Skeletal muscle tissue (tissue), 4 donors: ENCODE measurements around the gene ACE. TPM values are rescaled to one million over a fixed set of nuclear protein-coding genes. Genes with fewer than 3 reads are reported as not detected.

Experiments used
- H3K27ac ChIP-seq: one replicate; pipeline ENCODE4 v1.7.0; 2013; ENCODE audit warnings: mild to moderate bottlenecking, low read depth, low read length, inconsistent platforms
- H3K27me3 ChIP-seq, 3 donors: one replicate each; pipeline ENCODE4 v1.7.0; 2013; ENCODE audit warnings: low read length in 3 of 3; ENCODE audit not compliant: control insufficient read depth in 3 of 3, insufficient read depth in 3 of 3
- H3K36me3 ChIP-seq, 3 donors: one replicate each; pipeline ENCODE4 v1.7.0; 2013; ENCODE audit warnings: low read length in 3 of 3; ENCODE audit not compliant: control insufficient read depth in 3 of 3, insufficient read depth in 3 of 3
- H3K4me1 ChIP-seq, 3 donors: one replicate each; pipeline ENCODE4 v1.7.0; 2013; ENCODE audit warnings: low read length in 3 of 3, mild to moderate bottlenecking in 3 of 3; ENCODE audit not compliant: control insufficient read depth in 3 of 3, insufficient read depth in 3 of 3
- H3K4me3 ChIP-seq, 3 donors: one replicate each; pipeline ENCODE4 v1.7.0; 2013; ENCODE audit warnings: low read length in 3 of 3
- H3K9ac ChIP-seq, 3 donors: one replicate each; pipeline ENCODE4 v1.7.0; 2013; ENCODE audit warnings: low read length in 3 of 3, mild to moderate bottlenecking in 3 of 3, moderate library complexity in 2 of 3, low read depth in 1 of 3
- H3K9me3 ChIP-seq, 3 donors: one replicate each; pipeline ENCODE4 v1.7.0; 2013; ENCODE audit warnings: low read length in 3 of 3; ENCODE audit not compliant: control insufficient read depth in 3 of 3
- total RNA-seq: library from RNA; depleted of rRNA; stranded (reverse); fragments of >200 nt; gene quantifications from one replicate; pipeline ENCODE4 v1.2.3, GENCODE V29; 2014
- donor health status: Osteomylitis.

The ACE gene
- total RNA-seq, 1 donor from 2014 or later: 7.8 TPM

- peaks cover 0 to 12% (median 5%) of the 10 kb centered on the region in 3 donors for H3K27me3 ChIP-seq
- H3K36me3 ChIP-seq: no peaks in the 10 kb centered on the region
- no peaks in the 10 kb centered on the region for H3K9me3 ChIP-seq
- no peaks in the 10 kb centered on the region for H3K4me1 ChIP-seq
- no peak overlapping the region for H3K9ac ChIP-seq
- no peak overlapping the region for H3K27ac ChIP-seq
- H3K4me3 ChIP-seq: no peak overlapping the region
Observed at GRCh38 chr17:63531022-63531965, 54.4 kb downstream of the ACE start.

DNA sequence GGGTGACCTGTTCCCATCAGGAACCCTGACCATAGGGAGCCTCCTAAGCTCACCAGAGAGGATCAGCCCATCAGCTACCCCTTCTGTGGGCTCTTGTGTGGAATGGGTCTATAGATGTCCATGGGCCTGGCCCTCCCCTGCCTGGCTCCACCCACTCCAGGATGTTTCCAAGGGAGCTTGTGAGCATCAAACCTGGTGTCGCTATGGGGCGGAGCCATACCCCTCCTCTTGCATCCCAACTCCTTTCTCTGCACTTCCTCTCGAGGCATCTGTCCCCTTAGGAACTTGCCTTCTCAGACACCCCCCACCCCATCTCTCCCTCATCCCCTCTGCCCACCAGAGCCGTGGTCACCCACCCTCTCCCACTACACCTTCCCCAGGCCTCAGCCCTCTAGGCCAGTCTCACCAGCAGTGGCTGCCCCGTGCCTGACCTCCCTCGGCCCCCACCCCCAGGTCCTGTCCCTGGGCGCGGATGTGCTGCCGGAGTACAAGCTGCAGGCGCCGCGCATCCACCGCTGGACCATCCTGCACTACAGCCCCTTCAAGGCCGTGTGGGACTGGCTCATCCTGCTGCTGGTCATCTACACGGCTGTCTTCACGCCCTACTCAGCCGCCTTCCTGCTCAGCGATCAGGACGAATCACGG lies 56.7 kb downstream of the ACE start:
- Histone ChIP-seq H3K4me1 (peaks cover 3 to 8% (median 6%) of the 10 kb centered on the region in 3 donors), H3K27ac (no peak overlapping the region), H3K9ac (no peak overlapping the region), H3K27me3 (peaks cover 9 to 19% (median 13%) of the 10 kb centered on the region in 3 donors), H3K9me3 (no peaks in the 10 kb centered on the region), H3K36me3 (no peaks in the 10 kb centered on the region), H3K4me3 (no peak overlapping the region)

GRCh38 chr17:63534078-63534570 lies 57.3 kb downstream of the ACE start:
- Histone ChIP-seq H3K27ac (no peak overlapping the region), H3K4me1 (peaks cover 3 to 8% (median 6%) of the 10 kb centered on the region in 3 donors), H3K36me3 (no peaks in the 10 kb centered on the region), H3K9ac (no peak overlapping the region), H3K9me3 (no peaks in the 10 kb centered on the region), H3K27me3 (peaks cover 14 to 24% (median 19%) of the 10 kb centered on the region in 3 donors), H3K4me3 (no peak overlapping the region)

GRCh38 chr17:63534816-63535455 lies 58.1 kb downstream of the ACE start:
- peaks cover 22 to 31% (median 27%) of the 10 kb centered on the region in 3 donors for H3K27me3 ChIP-seq
- no peaks in the 10 kb centered on the region for H3K36me3 ChIP-seq
- no peaks in the 10 kb centered on the region for H3K9me3 ChIP-seq
- no peak overlapping the region for H3K4me3 ChIP-seq
- H3K9ac ChIP-seq: no peak overlapping the region
- H3K4me1 ChIP-seq: peaks cover 3 to 8% (median 6%) of the 10 kb centered on the region in 3 donors
- no peak overlapping the region for H3K27ac ChIP-seq

- peaks cover 23 to 36% (median 28%) of the 10 kb centered on the region in 3 donors for H3K27me3 ChIP-seq
Observed at GRCh38 chr17:63535640-63536039, 58.8 kb downstream of the ACE start.

GRCh38 chr17:63537001-63537400 lies 60.1 kb downstream of the ACE start:
- Histone ChIP-seq H3K9me3 (no peaks in the 10 kb centered on the region), H3K4me1 (peaks cover 3 to 8% (median 6%) of the 10 kb centered on the region in 3 donors), H3K9ac (no peak overlapping the region), H3K27me3 (peaks cover 25 to 38% (median 28%) of the 10 kb centered on the region in 3 donors), H3K27ac (no peak overlapping the region), H3K36me3 (no peaks in the 10 kb centered on the region), H3K4me3 (no peak overlapping the region)

More at GRCh38 chr17:63535640-63536039, 58.8 kb downstream of the ACE start:
- Histone ChIP-seq H3K4me3 (no peak overlapping the region), H3K4me1 (peaks cover 3 to 8% (median 6%) of the 10 kb centered on the region in 3 donors), H3K9ac (no peak overlapping the region), H3K9me3 (no peaks in the 10 kb centered on the region), H3K27ac (no peak overlapping the region), H3K36me3 (no peaks in the 10 kb centered on the region)

GRCh38 chr17:63537991-63538692 lies 61.3 kb downstream of the ACE start:
- no peak overlapping the region for H3K9ac ChIP-seq
- H3K27ac ChIP-seq: no peak overlapping the region
- H3K36me3 ChIP-seq: no peaks in the 10 kb centered on the region
- H3K4me3 ChIP-seq: peak overlapping the region in 1 of 3 donors; percentile 29
- H3K4me1 ChIP-seq: peaks cover 3 to 8% (median 6%) of the 10 kb centered on the region in 3 donors
- H3K9me3 ChIP-seq: no peaks in the 10 kb centered on the region
- peaks cover 29 to 38% (median 30%) of the 10 kb centered on the region in 3 donors for H3K27me3 ChIP-seq

DNA sequence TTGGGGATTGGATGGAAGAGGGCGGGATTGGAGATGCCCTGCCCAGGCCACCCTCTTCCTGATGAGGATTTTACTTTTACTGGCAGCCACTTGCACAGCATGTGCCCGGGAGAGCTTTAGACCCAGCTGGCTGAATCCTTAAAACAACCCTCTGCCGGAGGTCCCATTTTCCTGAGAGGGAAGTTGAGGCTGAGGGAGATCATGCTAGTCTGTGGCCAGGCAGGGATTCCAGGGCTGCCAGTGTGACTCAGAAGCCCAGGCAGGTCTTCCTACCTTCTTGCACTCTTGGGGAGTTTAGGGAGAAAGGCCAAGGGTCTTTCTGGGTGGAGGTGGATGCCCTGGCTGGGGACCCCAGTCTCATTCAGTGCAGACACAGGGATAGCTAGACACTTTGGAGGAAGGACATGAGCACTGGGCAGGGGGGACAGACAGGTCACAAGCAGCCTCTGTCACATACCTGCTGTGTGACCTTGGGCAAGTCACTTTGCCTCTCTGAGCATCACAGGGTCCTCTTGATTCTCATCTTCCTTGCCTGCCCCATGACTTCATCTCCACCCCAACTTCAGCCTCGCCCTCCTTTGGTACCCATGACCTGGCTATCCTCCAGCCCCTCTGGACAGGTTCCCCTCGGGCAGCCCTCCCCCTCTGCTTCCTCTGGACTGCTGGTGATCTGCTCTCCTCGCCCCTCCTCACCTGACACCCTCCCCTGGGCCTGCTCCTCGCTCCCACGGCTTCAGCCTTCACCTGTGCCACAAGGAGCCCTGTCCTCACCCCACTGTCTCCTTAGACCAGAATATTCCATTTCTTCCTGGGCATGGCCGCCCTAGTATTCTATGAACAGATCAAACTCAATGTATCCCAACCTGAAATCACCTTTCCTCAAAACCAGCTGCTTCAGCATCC lies 62.1 kb downstream of the ACE start:
- Histone ChIP-seq H3K9me3 (no peaks in the 10 kb centered on the region), H3K27me3 (peaks cover 29 to 38% (median 30%) of the 10 kb centered on the region in 3 donors), H3K4me1 (peaks cover 3 to 8% (median 6%) of the 10 kb centered on the region in 3 donors), H3K36me3 (no peaks in the 10 kb centered on the region), H3K4me3 (no peak overlapping the region), H3K27ac (no peak overlapping the region), H3K9ac (no peak overlapping the region)
